HepG2 (cell line): ENCODE measurements around the gene TPM1. TPM values are rescaled to one million over a fixed set of nuclear protein-coding genes. Genes with fewer than 3 reads are reported as not detected.

Source experiments
- ARNT2 ChIP-seq: sonication (generic); formaldehyde crosslinking; IDR thresholded peaks from 2 replicates; pipeline ENCODE4 v1.8.0; 2022; ENCODE audit warnings: mild to moderate bottlenecking, low read depth, missing genetic modification reagents, moderate library complexity
- GATAD2A ChIP-seq: IDR thresholded peaks from 2 replicates; pipeline ENCODE4 v1.6.1; 2016
- HMGA1 ChIP-seq: sonication (generic); formaldehyde crosslinking; conservative IDR thresholded peaks from 2 replicates; pipeline ENCODE4 v1.4.0; 2020; ENCODE audit warnings: missing genetic modification reagents
- JDP2 ChIP-seq: sonication (generic); formaldehyde crosslinking; IDR thresholded peaks from 2 replicates; pipeline ENCODE4 v1.8.1; 2022; ENCODE audit warnings: missing genetic modification reagents, borderline replicate concordance
- KLF11 ChIP-seq: IDR thresholded peaks from 2 replicates; pipeline ENCODE4 v1.6.1; 2016; ENCODE audit warnings: missing compliant biosample characterization
- NR2F2 ChIP-seq: IDR thresholded peaks from 2 replicates; pipeline ENCODE4 v1.6.1; 2012; ENCODE audit warnings: low read depth, inconsistent platforms, borderline replicate concordance
- NR2F6 ChIP-seq, 2 experiments: IDR thresholded peaks; 2 replicates each; pipeline ENCODE4 v1.6.1; 2016; ENCODE audit warnings: antibody characterized with exemption in 1 of 2, mild to moderate bottlenecking in 1 of 2
- REL ChIP-seq: sonication (generic); formaldehyde crosslinking; conservative IDR thresholded peaks from 2 replicates; pipeline ENCODE4 v1.8.0; 2022; ENCODE audit warnings: mild to moderate bottlenecking, missing genetic modification reagents, moderate library complexity
- TAF1 ChIP-seq: sonication (generic); formaldehyde crosslinking; IDR thresholded peaks from 2 replicates; pipeline ENCODE4 v1.4.0; 2020; ENCODE audit warnings: missing genetic modification reagents
- TBL1XR1 ChIP-seq: fragments of 150-350 bp; IDR thresholded peaks from 2 replicates; pipeline ENCODE4 v1.6.1; 2014; ENCODE audit warnings: borderline replicate concordance, low read length; ENCODE audit not compliant: partially characterized antibody
- TCF7 ChIP-seq: sonication (generic); IDR thresholded peaks from 2 replicates; pipeline ENCODE4 v1.6.1; 2016; ENCODE audit warnings: antibody characterized with exemption, low read depth
- ZFP36 ChIP-seq: fragments of 150-350 bp; IDR thresholded peaks from 2 replicates; pipeline ENCODE4 v1.6.1; 2018; ENCODE audit warnings: borderline replicate concordance, low read length, low read depth; ENCODE audit not compliant: partially characterized antibody
- ZFYVE20 ChIP-seq: sonication (generic); formaldehyde crosslinking; IDR thresholded peaks from 2 replicates; pipeline ENCODE4 v1.8.0; 2023; ENCODE audit warnings: low read depth, mild to moderate bottlenecking, moderate library complexity, missing genetic modification reagents, borderline replicate concordance
- ZNF292 ChIP-seq: sonication (generic); formaldehyde crosslinking; IDR thresholded peaks from 2 replicates; pipeline ENCODE4 v1.8.1; 2022; ENCODE audit warnings: mild to moderate bottlenecking, low read depth, missing genetic modification reagents, borderline replicate concordance
- ZNF333 ChIP-seq: sonication (generic); formaldehyde crosslinking; IDR thresholded peaks from 2 replicates; pipeline ENCODE4 v1.4.0; 2020; ENCODE audit warnings: mild to moderate bottlenecking, missing genetic modification reagents, borderline replicate concordance
- ZNF644 ChIP-seq: IDR thresholded peaks from 2 replicates; pipeline ENCODE4 v1.6.1; 2016; ENCODE audit warnings: low read depth
- polyA plus RNA-seq, 8 experiments: library from polyadenylated mRNA; depleted of rRNA in 3 of 8; stranded (reverse) in 7 of 8; unstranded in 1 of 8; fragments of >200 nt; fragmentation: Illumina TruSeq in 4 of 8; extraction: Trizol in 4 of 8; gene quantifications; 2 replicates each; pipeline versions ENCODE4 v1.2.1 to v1.2.3, GENCODE V29; 2011 to 2016; ENCODE audit warnings: low read depth in 4 of 8, missing spikeins in 1 of 8, mixed read lengths in 1 of 8; ENCODE audit not compliant: insufficient read depth in 1 of 8
- total RNA-seq, 5 experiments: library from RNA; depleted of rRNA; stranded (reverse); fragments of >200 nt; fragmentation: Illumina TruSeq; extraction: Trizol; gene quantifications; 2 replicates each; pipeline ENCODE4 v1.2.3, GENCODE V29; 2016; ENCODE audit warnings: low read depth in 1 of 5
- TF ChIP-seq, protein P1 (sequence below): conservative IDR thresholded peaks from 2 replicates; pipeline ENCODE4 v1.6.1; 2018; ENCODE audit warnings: missing genetic modification reagents
- TF ChIP-seq, protein P2 (sequence below): IDR thresholded peaks from 2 replicates; pipeline ENCODE4 v1.6.1; 2016; ENCODE audit warnings: low read depth, borderline replicate concordance
- TF ChIP-seq, protein P3 (sequence below): sonication (generic); formaldehyde crosslinking; IDR thresholded peaks from 2 replicates; pipeline ENCODE4 v1.8.1; 2023; ENCODE audit warnings: mild to moderate bottlenecking, missing genetic modification reagents
- TF ChIP-seq, protein P4 (sequence below): sonication (generic); formaldehyde crosslinking; IDR thresholded peaks from 2 replicates; pipeline ENCODE4 v1.5.0; 2020; ENCODE audit warnings: missing genetic modification reagents
- TF ChIP-seq, protein P5 (sequence below): IDR thresholded peaks from 2 replicates; pipeline ENCODE4 v1.6.1; 2018; ENCODE audit warnings: missing genetic modification reagents, mild to moderate bottlenecking, missing compliant biosample characterization
- TF ChIP-seq, protein P6 (sequence below): sonication (generic); formaldehyde crosslinking; IDR thresholded peaks from 2 replicates; pipeline ENCODE4 v1.4.0; 2020; ENCODE audit warnings: mild to moderate bottlenecking, missing genetic modification reagents
- TF ChIP-seq, protein P7 (sequence below): sonication (generic); formaldehyde crosslinking; conservative IDR thresholded peaks from 2 replicates; pipeline ENCODE4 v1.8.0; 2022; ENCODE audit warnings: missing genetic modification reagents

TPM1 gene
- total and polyA plus RNA-seq, 2 of the 13 experiments (the other 11 are each of a cell fraction or from before 2014, with no cell fraction given), result 98.9 to 109 TPM

DNA sequence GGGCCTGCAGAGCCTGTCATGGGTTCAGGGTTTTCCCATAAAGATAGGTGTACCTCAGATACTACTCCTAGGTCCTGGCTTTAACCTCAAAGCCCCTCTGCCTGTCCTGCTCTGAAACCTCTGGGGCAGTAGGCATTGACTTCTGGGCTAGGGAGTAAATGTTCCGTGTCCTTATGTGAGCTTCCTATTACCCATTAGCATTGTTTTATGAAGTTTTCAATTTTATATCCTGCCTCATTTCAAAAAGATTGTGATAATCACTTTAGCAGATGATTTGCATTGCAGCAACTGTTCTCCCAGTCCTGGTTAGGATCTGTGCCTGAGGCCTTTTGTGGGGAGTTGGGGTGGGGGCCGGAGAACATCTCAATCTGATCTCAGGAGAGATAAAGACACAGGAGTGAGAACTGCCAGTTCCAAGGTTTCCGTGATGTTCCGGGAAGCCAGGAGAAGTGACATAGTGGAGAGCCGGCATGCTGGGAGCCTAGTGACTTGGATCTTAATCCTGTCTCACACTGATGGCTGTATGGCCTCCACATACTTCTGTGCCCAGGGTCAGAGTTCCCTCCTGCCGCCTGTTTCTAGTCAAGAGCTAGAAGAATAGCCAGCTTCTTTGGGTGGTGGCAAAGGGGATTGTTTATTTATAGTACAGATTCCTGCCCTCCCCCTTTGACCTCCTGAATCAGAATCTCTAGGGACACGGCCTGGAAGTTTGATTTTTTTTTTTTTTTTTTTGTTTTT lies 10.6 kb downstream of the TPM1 start (continued):
- TF ChIP-seq, protein P1, sequence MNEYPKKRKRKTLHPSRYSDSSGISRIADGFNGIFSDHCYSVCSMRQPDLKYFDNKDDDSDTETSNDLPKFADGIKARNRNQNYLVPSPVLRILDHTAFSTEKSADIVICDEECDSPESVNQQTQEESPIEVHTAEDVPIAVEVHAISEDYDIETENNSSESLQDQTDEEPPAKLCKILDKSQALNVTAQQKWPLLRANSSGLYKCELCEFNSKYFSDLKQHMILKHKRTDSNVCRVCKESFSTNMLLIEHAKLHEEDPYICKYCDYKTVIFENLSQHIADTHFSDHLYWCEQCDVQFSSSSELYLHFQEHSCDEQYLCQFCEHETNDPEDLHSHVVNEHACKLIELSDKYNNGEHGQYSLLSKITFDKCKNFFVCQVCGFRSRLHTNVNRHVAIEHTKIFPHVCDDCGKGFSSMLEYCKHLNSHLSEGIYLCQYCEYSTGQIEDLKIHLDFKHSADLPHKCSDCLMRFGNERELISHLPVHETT (CRISPR knock-in tag), result no peak
- TF ChIP-seq GATAD2A (CRISPR knock-in tag) (peak; percentile 49), ZNF333 (no peak), NR2F6 (IDR thresholded peaks at IDR 0.05) (peak; percentile 76), NR2F6 (CRISPR knock-in tag; IDR thresholded peaks at IDR 0.05) (peak; percentile 58), NR2F2 (peak; percentile 57; the same call in 1 of the 2 replicates), ZNF292 (CRISPR knock-in tag) (0 out of 2 replicates have a peak, but pooled peaks have one; percentile 49), REL (CRISPR knock-in tag) (no peak), ZFP36 (no peak), TCF7 (no peak), ZFYVE20 (no peak), KLF11 (CRISPR knock-in tag) (no peak), TBL1XR1 (no peak), TAF1 (CRISPR knock-in tag) (no peak), ZNF644 (CRISPR knock-in tag) (peak; percentile 20; the same call in 1 of the 2 replicates), HMGA1 (CRISPR knock-in tag) (no peak), ARNT2 (no peak), JDP2 (CRISPR knock-in tag) (no peak)
- TF ChIP-seq, protein P2, sequence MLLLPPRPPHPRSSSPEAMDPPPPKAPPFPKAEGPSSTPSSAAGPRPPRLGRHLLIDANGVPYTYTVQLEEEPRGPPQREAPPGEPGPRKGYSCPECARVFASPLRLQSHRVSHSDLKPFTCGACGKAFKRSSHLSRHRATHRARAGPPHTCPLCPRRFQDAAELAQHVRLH (CRISPR knock-in tag), result no peak
- TF ChIP-seq, protein P3, sequence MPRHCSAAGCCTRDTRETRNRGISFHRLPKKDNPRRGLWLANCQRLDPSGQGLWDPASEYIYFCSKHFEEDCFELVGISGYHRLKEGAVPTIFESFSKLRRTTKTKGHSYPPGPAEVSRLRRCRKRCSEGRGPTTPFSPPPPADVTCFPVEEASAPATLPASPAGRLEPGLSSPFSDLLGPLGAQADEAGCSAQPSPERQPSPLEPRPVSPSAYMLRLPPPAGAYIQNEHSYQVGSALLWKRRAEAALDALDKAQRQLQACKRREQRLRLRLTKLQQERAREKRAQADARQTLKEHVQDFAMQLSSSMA (CRISPR knock-in tag), result no peak
- TF ChIP-seq, protein P4, sequence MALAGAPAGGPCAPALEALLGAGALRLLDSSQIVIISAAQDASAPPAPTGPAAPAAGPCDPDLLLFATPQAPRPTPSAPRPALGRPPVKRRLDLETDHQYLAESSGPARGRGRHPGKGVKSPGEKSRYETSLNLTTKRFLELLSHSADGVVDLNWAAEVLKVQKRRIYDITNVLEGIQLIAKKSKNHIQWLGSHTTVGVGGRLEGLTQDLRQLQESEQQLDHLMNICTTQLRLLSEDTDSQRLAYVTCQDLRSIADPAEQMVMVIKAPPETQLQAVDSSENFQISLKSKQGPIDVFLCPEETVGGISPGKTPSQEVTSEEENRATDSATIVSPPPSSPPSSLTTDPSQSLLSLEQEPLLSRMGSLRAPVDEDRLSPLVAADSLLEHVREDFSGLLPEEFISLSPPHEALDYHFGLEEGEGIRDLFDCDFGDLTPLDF (CRISPR knock-in tag), result no peak
- TF ChIP-seq, protein P5, sequence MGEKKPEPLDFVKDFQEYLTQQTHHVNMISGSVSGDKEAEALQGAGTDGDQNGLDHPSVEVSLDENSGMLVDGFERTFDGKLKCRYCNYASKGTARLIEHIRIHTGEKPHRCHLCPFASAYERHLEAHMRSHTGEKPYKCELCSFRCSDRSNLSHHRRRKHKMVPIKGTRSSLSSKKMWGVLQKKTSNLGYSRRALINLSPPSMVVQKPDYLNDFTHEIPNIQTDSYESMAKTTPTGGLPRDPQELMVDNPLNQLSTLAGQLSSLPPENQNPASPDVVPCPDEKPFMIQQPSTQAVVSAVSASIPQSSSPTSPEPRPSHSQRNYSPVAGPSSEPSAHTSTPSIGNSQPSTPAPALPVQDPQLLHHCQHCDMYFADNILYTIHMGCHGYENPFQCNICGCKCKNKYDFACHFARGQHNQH (CRISPR knock-in tag), result no peak
- TF ChIP-seq, protein P6, sequence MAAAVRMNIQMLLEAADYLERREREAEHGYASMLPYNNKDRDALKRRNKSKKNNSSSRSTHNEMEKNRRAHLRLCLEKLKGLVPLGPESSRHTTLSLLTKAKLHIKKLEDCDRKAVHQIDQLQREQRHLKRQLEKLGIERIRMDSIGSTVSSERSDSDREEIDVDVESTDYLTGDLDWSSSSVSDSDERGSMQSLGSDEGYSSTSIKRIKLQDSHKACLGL (CRISPR knock-in tag), result no peak
- TF ChIP-seq, protein P7, sequence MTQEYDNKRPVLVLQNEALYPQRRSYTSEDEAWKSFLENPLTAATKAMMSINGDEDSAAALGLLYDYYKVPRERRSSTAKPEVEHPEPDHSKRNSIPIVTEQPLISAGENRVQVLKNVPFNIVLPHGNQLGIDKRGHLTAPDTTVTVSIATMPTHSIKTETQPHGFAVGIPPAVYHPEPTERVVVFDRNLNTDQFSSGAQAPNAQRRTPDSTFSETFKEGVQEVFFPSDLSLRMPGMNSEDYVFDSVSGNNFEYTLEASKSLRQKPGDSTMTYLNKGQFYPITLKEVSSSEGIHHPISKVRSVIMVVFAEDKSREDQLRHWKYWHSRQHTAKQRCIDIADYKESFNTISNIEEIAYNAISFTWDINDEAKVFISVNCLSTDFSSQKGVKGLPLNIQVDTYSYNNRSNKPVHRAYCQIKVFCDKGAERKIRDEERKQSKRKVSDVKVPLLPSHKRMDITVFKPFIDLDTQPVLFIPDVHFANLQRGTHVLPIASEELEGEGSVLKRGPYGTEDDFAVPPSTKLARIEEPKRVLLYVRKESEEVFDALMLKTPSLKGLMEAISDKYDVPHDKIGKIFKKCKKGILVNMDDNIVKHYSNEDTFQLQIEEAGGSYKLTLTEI, result no peak
